GM12878 (cell line): ENCODE data around the gene ANXA2R. TPM values are rescaled to one million over a fixed set of nuclear protein-coding genes. Genes with fewer than 3 reads are reported as not detected.

Experiments used
- ATAC-seq: fragments of 200-7000 bp; cut with Tn5 transposase; 3 replicates; pipeline ENCODE4 v1.9.1; 2020; ENCODE audit warnings: mild to moderate bottlenecking, moderate library complexity
- BruUV-seq: library from RNA; stranded (reverse); fragments of 400-500 nt; replicated peaks from 2 replicates; lab custom pipeline; 2021; lab: Mats Ljungman, UMichigan
- CTCF ChIA-PET: fragments of 300-600 bp; sonication (Branson Sonifier 250); formaldehyde crosslinking; extraction: SDS; loops from one replicate; lab custom pipeline; 2021; ENCODE audit warnings: inconsistent platforms; lab: Yijun Ruan, JAX
- POLR2A ChIA-PET: fragments of 350-600 bp; formaldehyde crosslinking; extraction: SDS; loops from one replicate; lab custom pipeline; 2021; ENCODE audit warnings: inconsistent platforms; lab: Charles Lee
- RAD21 ChIA-PET: fragments of 300-600 bp; sonication (Branson Sonifier 250); formaldehyde crosslinking; loops from one replicate; lab custom pipeline; 2023; ENCODE audit warnings: antibody characterized with exemption; ENCODE audit not compliant: unreplicated experiment; lab: Charles Lee
- SMC1A ChIA-PET: fragments of 300-600 bp; sonication (Branson Sonifier 250); formaldehyde crosslinking; loops from one replicate; lab custom pipeline; 2023; ENCODE audit not compliant: unreplicated experiment, uncharacterized antibody; lab: Charles Lee
- DNase-seq: peaks from one replicate; pipeline ENCODE4 v3.0.0-alpha.2; 2011; ENCODE audit warnings: low read depth, low spot score
- FAIRE-seq: peaks from 3 replicates; lab custom pipeline; 2011; peaks lifted over from hg19 to GRCh38; lab: Jason Lieb, UNC
- H2AFZ ChIP-seq: 2 replicates; pipeline ENCODE4 v1.6.0; 2011; ENCODE audit warnings: low read depth, low read length, control low read depth; ENCODE audit not compliant: control insufficient read depth
- H3K27ac ChIP-seq: 2 replicates; pipeline ENCODE4 v1.5.1; 2011; ENCODE audit warnings: control low read depth; ENCODE audit not compliant: control insufficient read depth, insufficient read depth
- H3K27me3 ChIP-seq, 2 experiments: replicated peaks in 1 of 2; 2 replicates each; pipeline versions ENCODE4 v1.6.0 to v1.6.1; 2011; ENCODE audit warnings: low read length in 1 of 2; ENCODE audit not compliant: control insufficient read depth in 2 of 2, insufficient read depth in 2 of 2
- H3K36me3 ChIP-seq, 2 experiments: 2 replicates each; pipeline ENCODE4 v1.5.1; 2011; ENCODE audit warnings: low read length in 1 of 2; ENCODE audit not compliant: control insufficient read depth in 2 of 2, insufficient read depth in 2 of 2
- H3K4me1 ChIP-seq: 2 replicates; pipeline ENCODE4 v1.6.1; 2011; ENCODE audit warnings: mild to moderate bottlenecking, low read length, moderate library complexity, mixed read lengths; ENCODE audit not compliant: control insufficient read depth, insufficient read depth
- H3K4me2 ChIP-seq: 2 replicates; pipeline ENCODE4 v1.6.0; 2011; ENCODE audit warnings: control low read depth; ENCODE audit not compliant: control insufficient read depth, insufficient read depth
- H3K4me3 ChIP-seq: fragments of 200-600 bp; sonication (generic); 2 replicates; pipeline ENCODE4 v1.5.1; 2016
- H3K79me2 ChIP-seq: 2 replicates; pipeline ENCODE4 v1.6.0; 2011; ENCODE audit warnings: low read length; ENCODE audit not compliant: control insufficient read depth, insufficient read depth
- H3K9ac ChIP-seq: 2 replicates; pipeline ENCODE4 v1.8.0; 2011; ENCODE audit warnings: low read length, control low read depth, mixed read lengths; ENCODE audit not compliant: control insufficient read depth, insufficient read depth
- H3K9me3 ChIP-seq: replicated peaks from 3 replicates; pipeline ENCODE4 v1.5.1; 2011; ENCODE audit warnings: mild to moderate bottlenecking, low read length; ENCODE audit not compliant: control insufficient read depth, insufficient read depth
- H4K20me1 ChIP-seq: 2 replicates; pipeline ENCODE4 v1.6.0; 2011; ENCODE audit not compliant: control insufficient read depth, insufficient read depth
- ATF7 ChIP-seq: fragments of 450-650 bp; IDR thresholded peaks from 2 replicates; pipeline ENCODE4 v1.6.1; 2016; ENCODE audit warnings: low read depth, mild to moderate bottlenecking
- BHLHE40 ChIP-seq, 2 experiments: fragments of 450-650 bp in 1 of 2; IDR thresholded peaks; 2 replicates each; pipeline ENCODE4 v1.6.1; 2011 to 2017; ENCODE audit warnings: low read depth in 2 of 2, borderline replicate concordance in 1 of 2, improper control_type of control experiment in 1 of 2, low read length in 1 of 2, mild to moderate bottlenecking in 1 of 2
- CHD1 ChIP-seq: IDR thresholded peaks from 2 replicates; pipeline ENCODE4 v1.6.1; 2012; ENCODE audit warnings: low read depth, low read length, improper control_type of control experiment
- E2F4 ChIP-seq: IDR thresholded peaks from 2 replicates; pipeline ENCODE4 v1.6.1; 2012; ENCODE audit warnings: low read depth, low read length, improper control_type of control experiment
- EGR1 ChIP-seq, 2 experiments: IDR thresholded peaks; 1 replicate in 1 of 2; 2 replicates in 1 of 2; pipeline ENCODE4 v1.6.1; 2011 to 2012; ENCODE audit warnings: low read depth in 2 of 2, low read length in 2 of 2, borderline replicate concordance in 1 of 2, mild to moderate bottlenecking in 1 of 2, moderate library complexity in 1 of 2
- HCFC1 ChIP-seq: fragments of 150-350 bp; IDR thresholded peaks from 2 replicates; pipeline ENCODE4 v1.6.1; 2014; ENCODE audit warnings: low read length
- HDAC6 ChIP-seq: fragments of 200-600 bp; sonication (generic); IDR thresholded peaks from one replicate; pipeline ENCODE4 v1.8.0; 2017; ENCODE audit warnings: antibody characterized with exemption; ENCODE audit not compliant: unreplicated experiment
- JUND ChIP-seq: IDR thresholded peaks from 2 replicates; pipeline ENCODE4 v1.6.1; 2012; ENCODE audit warnings: low read depth, mild to moderate bottlenecking, low read length, improper control_type of control experiment, moderate library complexity
- KAT2A ChIP-seq: conservative IDR thresholded peaks from 2 replicates; pipeline ENCODE4 v1.6.1; 2011; ENCODE audit warnings: low read depth, low read length; ENCODE audit not compliant: control insufficient read depth
- LARP7 ChIP-seq: fragments of 450-650 bp; IDR thresholded peaks from 2 replicates; pipeline ENCODE4 v1.6.1; 2017; ENCODE audit warnings: mild to moderate bottlenecking
- MEF2A ChIP-seq: IDR thresholded peaks from 2 replicates; pipeline ENCODE4 v1.6.1; 2011; ENCODE audit warnings: low read depth, mild to moderate bottlenecking, low read length, moderate library complexity; ENCODE audit not compliant: insufficient read depth
- SIN3A ChIP-seq: IDR thresholded peaks from 2 replicates; pipeline ENCODE4 v1.6.1; 2012; ENCODE audit warnings: low read depth, low read length, improper control_type of control experiment
- SMAD5 ChIP-seq: IDR thresholded peaks from 2 replicates; pipeline ENCODE4 v1.6.1; 2016; ENCODE audit warnings: antibody characterized with exemption, low read depth
- SRF ChIP-seq, 2 experiments: IDR thresholded peaks; 2 replicates each; pipeline ENCODE4 v1.6.1; 2011; ENCODE audit warnings: low read depth in 2 of 2, low read length in 2 of 2, mild to moderate bottlenecking in 1 of 2, moderate library complexity in 1 of 2
- TBL1XR1 ChIP-seq: IDR thresholded peaks from 2 replicates; pipeline ENCODE4 v1.6.1; 2012; ENCODE audit warnings: low read depth, low read length, improper control_type of control experiment
- TCF3 ChIP-seq: IDR thresholded peaks from 2 replicates; pipeline ENCODE4 v1.6.1; 2012; ENCODE audit warnings: low read depth, mild to moderate bottlenecking, low read length, borderline replicate concordance; ENCODE audit not compliant: insufficient read depth
- TCF7 ChIP-seq: IDR thresholded peaks from 2 replicates; pipeline ENCODE4 v1.6.1; 2014; ENCODE audit warnings: antibody characterized with exemption, borderline replicate concordance
- ZBTB11 ChIP-seq: fragments of 450-650 bp; formaldehyde crosslinking; IDR thresholded peaks from 2 replicates; pipeline ENCODE4 v1.5.0; 2022; ENCODE audit warnings: mild to moderate bottlenecking, missing genetic modification characterization
- ZNF207 ChIP-seq: fragments of 450-650 bp; IDR thresholded peaks from 2 replicates; pipeline ENCODE4 v1.6.1; 2014; ENCODE audit warnings: antibody characterized with exemption, mild to moderate bottlenecking, borderline replicate concordance
- WGBS: methylation state at CpG from one replicate; pipeline ENCODE4 v1.1.6; 2016; ENCODE audit warnings: low lambda C conversion rate; ENCODE audit not compliant: insufficient replicate concordance, insufficient coverage; ENCODE audit errors: missing lambda C conversion rate; 5-methylcytosine and 5-hydroxymethylcytosine counted together
- in situ Hi-C: fragments of 300-500 bp; cut with MboI; formaldehyde crosslinking; loops from 9 replicates; pipeline ENCODE4 v1.14.3; 2018; ENCODE audit warnings: mixed read lengths
- intact Hi-C: fragments of 100-400 bp; cut with micrococcal nuclease; formaldehyde crosslinking; loops from one replicate; pipeline ENCODE4 v1.14.2; 2022; ENCODE audit not compliant: unreplicated experiment
- polyA plus RNA-seq, 11 experiments: library from polyadenylated mRNA; depleted of rRNA in 4 of 11; unstranded in 6 of 11; stranded (reverse) in 5 of 11; fragments of >200 nt; fragmentation: Nextera tagmentation in 4 of 11; fragmentation: Illumina TruSeq in 1 of 11; extraction: Ambion mirVana in 4 of 11; extraction: Trizol in 1 of 11; gene quantifications; 1 replicate in 1 of 11; 2 replicates in 10 of 11; pipeline versions ENCODE4 v1.2.1 to v1.2.3, GENCODE V29; 2011 to 2016; ENCODE audit warnings: inconsistent platforms in 2 of 11, missing spikeins in 2 of 11, low read depth in 1 of 11
- total RNA-seq, 4 experiments: library from RNA; depleted of rRNA in 3 of 4; stranded (reverse); fragments of >200 nt in 3 of 4; fragmentation: Illumina TruSeq in 1 of 4; extraction: Trizol in 1 of 4; gene quantifications; 2 replicates each; pipeline versions ENCODE4 v1.2.1 to v1.2.3, GENCODE V29; 2013 to 2021

Gene ANXA2R
- total and polyA plus RNA-seq, 10 of the 15 experiments (the other 5 are each of a cell fraction or from before 2014, with no cell fraction given), result 2.3 to 7.8 (median 4.4) TPM

GRCh38 chr5:43039471-43040286 lies 440 bp downstream of the ANXA2R start:
- no TSS peak for BruUV-seq
- Histone ChIP-seq H3K4me3 (peak overlapping the region; percentile 66), H3K4me1 (peaks cover 20% of the 10 kb centered on the region), H3K9ac (peak overlapping the region; percentile 66), H3K27ac (peak overlapping the region; percentile 59), H3K79me2 (no peaks in the 10 kb centered on the region), H3K4me2 (peak overlapping the region; percentile 95), H3K36me3 (no peaks in the 10 kb centered on the region), H3K9me3 (no peaks in the 10 kb centered on the region), H2AFZ (peak overlapping the region; percentile 91), H3K27me3 (no peaks in the 10 kb centered on the region), H4K20me1 (no peaks in the 10 kb centered on the region)
- RAD21 ChIA-PET, result interaction anchor here (0.5 to 4.0 kb wide), 11 partner anchors 20 to 266 kb away, joined by 3 to 48 read pairs (median 5); no protein-coding TSS in a partner anchor
- FAIRE-seq (peak; percentile 18), ATAC-seq (peak; percentile 12), DNase-seq (no peak)
- intact Hi-C loops, result loop anchor here (1.0 to 2.0 kb wide), 6 partner anchors 19 to 130 kb away; no protein-coding TSS in a partner anchor
- WGBS, result under 1% methylated on average over 35 of the region's 35 CpGs
- POLR2A ChIA-PET, result interaction anchor here (0.6 to 4.5 kb wide), 5 partner anchors 11 to 131 kb away, joined by 3 to 32 read pairs (median 5); no protein-coding TSS in a partner anchor
- in situ Hi-C loops, result loop anchor here (5.0 kb wide), 2 partner anchors 87 to 132 kb away; no protein-coding TSS in a partner anchor
- CTCF ChIA-PET, result interaction anchor here (0.9 to 4.4 kb wide), 8 partner anchors 20 to 131 kb away, joined by 3 to 44 read pairs (median 11); no protein-coding TSS in a partner anchor
- SMC1A ChIA-PET, result interaction anchor here (1.2 to 7.9 kb wide), 6 partner anchors 19 to 131 kb away, joined by 4 to 111 read pairs (median 12); no protein-coding TSS in a partner anchor
- TF ChIP-seq MEF2A (no peak), TCF7 (no peak), KAT2A (no peak), EGR1 (IDR thresholded peaks at IDR 0.05; ENCODE audit: borderline replicate concordance in 1 of 2, low read depth in 2 of 2, low read length in 2 of 2) (no peak), ZBTB11 (CRISPR knock-in tag) (no peak), JUND (no peak), TBL1XR1 (0 out of 2 replicates have a peak, but pooled peaks have one; percentile 10), SIN3A (no peak), BHLHE40 (IDR thresholded peaks at IDR 0.05; ENCODE audit: borderline replicate concordance in 1 of 2, low read depth in 2 of 2, low read length in 1 of 2) (0 out of 4 replicates have a peak, but pooled peaks have one; percentile 7 to 19), E2F4 (no peak), CHD1 (no peak), HDAC6 (no peak), ZNF207 (no peak), LARP7 (0 out of 2 replicates have a peak, but pooled peaks have one; percentile 16), SMAD5 (no peak), ATF7 (no peak), SRF (IDR thresholded peaks at IDR 0.05; ENCODE audit: low read depth in 2 of 2, low read length in 2 of 2) (no peak), TCF3 (no peak), HCFC1 (0 out of 2 replicates have a peak, but pooled peaks have one; percentile 23)
